ENCODE measurements around the gene SOAT1.
"Not testable (repeated sequence)": the region's sequence is repeated elsewhere in the genome, so short reads cannot be mapped to it uniquely, and the experiment has no call there.

SOAT1 gene

GRCh38 chr1:179342740-179343404 is 49.3 kb downstream of the SOAT1 start:
- DNase-seq (ENCODE audit: low read depth in 4 of 4, low spot score in 1 of 4) = no peak

GRCh38 chr1:179351281-179351680 is 57.7 kb downstream of the SOAT1 start:
- DNase-seq (ENCODE audit: low read depth in 4 of 4, low spot score in 1 of 4) = no peak

GRCh38 chr1:179352236-179352635 is 58.6 kb downstream of the SOAT1 start:
- no peak for DNase-seq (ENCODE audit: low read depth in 4 of 4, low spot score in 1 of 4)

GRCh38 chr1:179353546-179353945 is 59.9 kb downstream of the SOAT1 start:
- no peak for DNase-seq (ENCODE audit: low read depth in 4 of 4, low spot score in 1 of 4)

GRCh38 chr1:179361631-179362030 is 68.0 kb downstream of the SOAT1 start:
- not testable (repeated sequence) for DNase-seq (ENCODE audit: low read depth in 4 of 4, low spot score in 1 of 4)

GRCh38 chr1:179365342-179366092 is 71.9 kb downstream of the SOAT1 start, which contains the start of gene AXDND1:
AXDND1 (plus strand) TSS chr1:179365971; CDS start chr1:179366510, 539 bp downstream.
- DNase-seq (ENCODE audit: low read depth in 4 of 4, low spot score in 1 of 4) = peak; percentile 64 to 79 (median 72)

GRCh38 chr1:179366093-179366800 is 72.7 kb downstream of the SOAT1 start:
- no peak for DNase-seq (ENCODE audit: low read depth in 4 of 4, low spot score in 1 of 4)

GRCh38 chr1:179369751-179370341 is 76.2 kb downstream of the SOAT1 start:
- DNase-seq (ENCODE audit: low read depth in 4 of 4, low spot score in 1 of 4) = no peak

DNA sequence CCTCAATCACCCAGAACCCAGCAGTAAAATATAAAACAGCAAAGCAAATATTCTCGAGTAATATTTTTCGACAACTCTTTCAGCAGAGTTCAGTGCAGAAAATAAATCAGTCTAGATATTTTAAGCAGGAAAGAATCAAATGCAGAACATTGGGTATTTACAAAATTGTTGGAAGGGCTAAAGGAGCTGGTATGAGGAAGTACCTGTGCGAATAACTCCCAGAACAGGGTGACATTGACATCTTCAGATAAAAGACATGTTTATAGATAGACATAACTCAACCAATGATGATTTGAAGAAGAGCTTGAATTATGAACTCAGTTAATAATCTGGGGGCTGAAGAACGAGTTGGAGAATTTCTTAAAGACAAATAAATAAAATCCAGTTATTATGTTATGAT is 78.6 kb downstream of the SOAT1 start:
- no peak for DNase-seq (ENCODE audit: low read depth in 4 of 4, low spot score in 1 of 4)

- DNase-seq (ENCODE audit: low read depth in 4 of 4, low spot score in 1 of 4) = no peak
Measured at GRCh38 chr1:179376223-179376622, 82.6 kb downstream of the SOAT1 start.

GRCh38 chr1:179380299-179380698 is 86.7 kb downstream of the SOAT1 start:
- DNase-seq (ENCODE audit: low read depth in 4 of 4, low spot score in 1 of 4) = no peak

GRCh38 chr1:179384027-179384426 is 90.4 kb downstream of the SOAT1 start:
- DNase-seq (ENCODE audit: low read depth in 4 of 4, low spot score in 1 of 4) = no peak

DNA sequence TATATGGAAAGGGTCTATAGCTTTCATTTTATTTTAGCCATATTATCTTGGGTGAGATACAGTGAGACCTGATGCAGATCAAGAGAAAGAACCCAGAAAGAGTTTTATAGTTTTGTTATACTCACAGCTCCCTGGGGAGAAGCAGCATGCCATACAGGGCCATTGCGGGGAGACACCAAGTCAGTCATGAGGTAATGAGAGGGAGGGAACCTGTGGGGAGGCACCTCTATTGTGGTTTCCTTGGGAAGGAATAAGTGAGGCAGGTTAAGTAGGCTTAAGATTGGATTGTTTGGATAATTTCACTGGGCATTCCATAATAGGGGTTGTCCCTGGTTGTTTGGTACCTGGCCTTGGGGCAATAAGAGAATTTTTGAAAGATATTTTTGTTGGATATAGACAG is 91.9 kb downstream of the SOAT1 start:
- no peak for DNase-seq (ENCODE audit: low read depth in 4 of 4, low spot score in 1 of 4)

- no peak for DNase-seq (ENCODE audit: low read depth in 4 of 4, low spot score in 1 of 4)
Measured at GRCh38 chr1:179393721-179394120, 100.1 kb downstream of the SOAT1 start.

DNA sequence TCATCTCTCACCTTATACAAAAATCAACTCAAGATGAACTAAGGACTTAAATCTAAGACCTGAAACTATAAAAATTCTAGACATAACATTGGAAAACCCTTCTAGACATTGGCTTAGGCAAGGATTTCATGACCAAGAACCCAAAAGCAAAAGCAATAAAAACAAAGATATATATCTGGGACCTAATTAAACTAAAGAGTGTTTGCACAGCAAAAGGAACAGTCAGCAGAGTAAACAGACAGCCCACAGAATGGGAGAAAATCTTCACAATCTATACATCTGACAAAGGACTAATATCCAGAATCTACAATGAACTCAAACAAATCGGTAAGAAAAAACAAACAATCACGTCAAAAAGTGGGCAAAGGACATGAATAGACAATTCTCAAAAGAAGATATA is 105.8 kb downstream of the SOAT1 start:
- DNase-seq (ENCODE audit: low read depth in 4 of 4, low spot score in 1 of 4) = not testable (repeated sequence)
